Lung (tissue), 12 donors: ENCODE measurements around the gene MELTF. TPM values are rescaled to one million over a fixed set of nuclear protein-coding genes. Genes with fewer than 3 reads are reported as not detected.

Experiments
- ATAC-seq: fragments of 200-7000 bp; cut with Tn5 transposase; one replicate; pipeline ENCODE4 v1.9.1; 2020; ENCODE audit warnings: moderate number of reproducible peaks; ENCODE audit not compliant: insufficient read depth, low FRiP score
- DNase-seq, 3 donors: peaks; one replicate each; pipeline ENCODE4 v3.0.0-alpha.2; 2013 to 2017
- H3K27ac ChIP-seq, 2 donors: one replicate each; pipeline ENCODE4 v1.5.1; 2013; ENCODE audit warnings: mild to moderate bottlenecking in 2 of 2, moderate library complexity in 2 of 2, control low read depth in 1 of 2, inconsistent platforms in 1 of 2, low read depth in 1 of 2, low read length in 1 of 2
- H3K27me3 ChIP-seq, 3 donors: one replicate each; pipeline ENCODE4 v1.5.1; 2013; ENCODE audit warnings: low read length in 2 of 3; ENCODE audit not compliant: control insufficient read depth in 3 of 3, insufficient read depth in 3 of 3
- H3K36me3 ChIP-seq, 4 donors: one replicate each; pipeline ENCODE4 v1.5.1; 2013; ENCODE audit warnings: low read length in 4 of 4, mild to moderate bottlenecking in 1 of 4, moderate library complexity in 1 of 4; ENCODE audit not compliant: control insufficient read depth in 4 of 4, insufficient read depth in 4 of 4
- H3K4me1 ChIP-seq, 5 donors: one replicate each; pipeline ENCODE4 v1.5.1; 2013; ENCODE audit warnings: low read length in 5 of 5, mild to moderate bottlenecking in 2 of 5, moderate library complexity in 1 of 5; ENCODE audit not compliant: control insufficient read depth in 5 of 5, insufficient read depth in 5 of 5
- H3K4me3 ChIP-seq: one replicate; pipeline ENCODE4 v1.5.1; 2013; ENCODE audit warnings: mild to moderate bottlenecking, control low read depth, moderate library complexity
- H3K9ac ChIP-seq, 2 donors: one replicate each; pipeline ENCODE4 v1.5.1; 2013; ENCODE audit warnings: low read length in 2 of 2, control low read depth in 1 of 2; ENCODE audit not compliant: insufficient read depth in 1 of 2
- H3K9me3 ChIP-seq, 4 donors: one replicate each; pipeline ENCODE4 v1.5.1; 2013; ENCODE audit warnings: low read length in 3 of 4, mild to moderate bottlenecking in 1 of 4, moderate library complexity in 1 of 4; ENCODE audit not compliant: control insufficient read depth in 4 of 4, insufficient read depth in 3 of 4
- CTCF ChIP-seq: IDR thresholded peaks from 2 replicates; pipeline ENCODE4 v1.5.1; 2012; ENCODE audit warnings: mild to moderate bottlenecking; ENCODE audit errors: control extremely low read depth, extremely low read depth
- WGBS, 2 donors: extraction: QIAGEN DNeasy Blood & Tissue Kit; methylation state at CpG; one replicate each; pipeline ENCODE4 v1.1.7; 2013; 5-methylcytosine and 5-hydroxymethylcytosine counted together
- polyA plus RNA-seq, 2 donors: library from polyadenylated mRNA; stranded (reverse); fragments of 200-250 nt; gene quantifications; one replicate each; pipeline ENCODE4 v1.2.1, GENCODE V29; 2013
- total RNA-seq, 2 donors: library from RNA; depleted of rRNA in 1 of 2; stranded (reverse); fragments of >200 nt in 1 of 2; gene quantifications; one replicate each; pipeline ENCODE4 v1.2.1, GENCODE V29; 2014 to 2021
- donor health status: control.
- donor health status: control.
- donor health status: Bipolar disorder and iron deficiency.
- donor health status: healthy.
- donor health status: DM: yes; HTN: yes; CAD: no.

Gene MELTF
- total and polyA plus RNA-seq, 4 donors = 2.6 to 10.6 (median 3.9) TPM

GRCh38 chr3:196976941-196977340, 52.7 kb downstream of the MELTF start:
- no peak for ATAC-seq
- no peaks in the 10 kb centered on the region for H3K27me3 ChIP-seq
- no peak overlapping the region for H3K27ac ChIP-seq
- H3K9ac ChIP-seq = no peak overlapping the region
- 72 to 80% methylated on average over 11 of the region's 11 CpGs for WGBS, 2 donors
- peaks cover 0 to 3% (median 0%) of the 10 kb centered on the region in 5 donors for H3K4me1 ChIP-seq
- H3K4me3 ChIP-seq = no peak overlapping the region
- H3K36me3 ChIP-seq = no peaks in the 10 kb centered on the region
- DNase-seq = no peak
- no peak for TF ChIP-seq CTCF
- no peaks in the 10 kb centered on the region for H3K9me3 ChIP-seq

- no peak overlapping the region for H3K27ac ChIP-seq
- no peaks in the 10 kb centered on the region for H3K36me3 ChIP-seq
- H3K9ac ChIP-seq = no peak overlapping the region
- H3K9me3 ChIP-seq = peaks cover 0 to 3% (median 1%) of the 10 kb centered on the region in 4 donors
- ATAC-seq = no peak
- peaks cover 0 to 11% (median 10%) of the 10 kb centered on the region in 3 donors for H3K27me3 ChIP-seq
- WGBS, 2 donors = 79 to 92% methylated on average over 4 of the region's 4 CpGs
- TF ChIP-seq CTCF = no peak
- no peak overlapping the region for H3K4me3 ChIP-seq
- peaks cover 0 to 3% (median 0%) of the 10 kb centered on the region in 5 donors for H3K4me1 ChIP-seq
- no peak for DNase-seq
These were observed 54.3 kb downstream of the MELTF start for GRCh38 chr3:196975349-196975748.

- Histone ChIP-seq H3K9ac (no peak overlapping the region), H3K27ac (no peak overlapping the region), H3K4me1 (peaks cover 0 to 4% (median 0%) of the 10 kb centered on the region in 5 donors), H3K4me3 (no peak overlapping the region), H3K27me3 (peaks cover 0 to 15% (median 11%) of the 10 kb centered on the region in 3 donors), H3K36me3 (no peaks in the 10 kb centered on the region), H3K9me3 (peaks cover 0 to 3% (median 1%) of the 10 kb centered on the region in 4 donors)
- ATAC-seq (no peak), DNase-seq (no peak)
- TF ChIP-seq CTCF = no peak
- WGBS, 2 donors = 85 to 92% methylated on average over 5 of the region's 5 CpGs
These were observed 55.0 kb downstream of the MELTF start for GRCh38 chr3:196974661-196975060.
